ENCODE results near the gene YEATS2. TPM values are rescaled to one million over a fixed set of nuclear protein-coding genes. Genes with fewer than 3 reads are reported as not detected.
"Not testable (repeated sequence)": the region's sequence is repeated elsewhere in the genome, so short reads cannot be mapped to it uniquely, and the experiment has no call there.

YEATS2 gene
- total RNA-seq, 1 experiment from 2014 or later = 41.4 TPM

DNA sequence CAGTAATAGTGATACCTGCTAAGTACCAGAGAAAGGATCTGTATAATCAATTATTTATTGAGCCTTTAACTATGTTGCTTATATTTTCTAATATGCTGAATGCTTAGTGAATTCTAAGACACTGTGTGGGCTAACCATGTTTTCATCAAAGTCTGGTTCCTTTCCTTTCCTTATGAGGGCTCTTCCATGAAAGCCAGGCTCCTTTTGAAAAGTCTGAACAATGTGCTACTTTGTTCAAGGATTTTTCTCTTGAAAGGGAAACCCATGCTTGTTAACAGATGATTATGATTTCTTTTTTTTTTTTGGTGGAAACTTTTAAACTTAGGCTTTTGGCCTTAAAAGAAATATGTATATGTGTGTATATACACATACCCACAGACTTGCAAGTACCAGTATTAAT is 17.0 kb downstream of the YEATS2 start:
- DNase-seq (ENCODE audit: low read depth) = no peak

DNA sequence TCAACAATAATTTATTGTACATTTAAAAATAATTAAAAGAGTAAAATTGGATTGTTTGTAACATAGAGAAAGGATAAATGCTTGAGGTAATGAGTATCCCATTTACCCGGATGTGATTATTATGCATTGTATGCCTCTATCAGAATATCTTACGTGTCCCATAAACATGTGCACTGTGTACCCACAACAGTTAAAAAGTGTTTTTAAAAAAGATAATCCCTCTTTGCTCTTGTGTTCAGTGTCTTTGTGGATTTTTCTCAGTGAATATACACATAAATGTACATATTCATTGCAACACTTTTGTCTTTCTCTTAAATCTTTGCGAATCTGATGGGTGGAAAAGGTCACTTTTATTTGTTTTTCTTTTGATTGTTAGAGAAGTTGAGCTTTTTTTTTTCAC is 20.4 kb downstream of the YEATS2 start:
- DNase-seq (ENCODE audit: low read depth) = no peak

DNA sequence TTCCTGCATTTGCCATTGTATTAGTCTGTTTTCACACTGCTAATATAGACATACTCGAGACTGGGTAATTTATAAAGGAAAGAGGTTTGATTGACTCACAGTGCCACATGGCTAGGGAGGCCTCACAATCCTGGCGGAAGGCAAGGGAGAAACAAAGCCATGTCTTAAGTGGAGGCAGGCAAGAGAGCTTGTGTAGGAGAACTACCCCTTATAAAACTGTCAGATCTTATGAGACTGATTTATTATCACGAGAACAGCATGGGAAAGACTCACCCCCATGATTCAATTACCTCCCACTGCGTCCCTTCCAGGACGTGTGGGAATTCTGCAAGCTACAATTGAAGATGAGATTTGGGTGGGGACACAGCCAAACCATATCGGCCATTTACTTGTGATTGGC is 27.8 kb downstream of the YEATS2 start:
- peak; percentile 5 for DNase-seq (ENCODE audit: low read depth)

DNA sequence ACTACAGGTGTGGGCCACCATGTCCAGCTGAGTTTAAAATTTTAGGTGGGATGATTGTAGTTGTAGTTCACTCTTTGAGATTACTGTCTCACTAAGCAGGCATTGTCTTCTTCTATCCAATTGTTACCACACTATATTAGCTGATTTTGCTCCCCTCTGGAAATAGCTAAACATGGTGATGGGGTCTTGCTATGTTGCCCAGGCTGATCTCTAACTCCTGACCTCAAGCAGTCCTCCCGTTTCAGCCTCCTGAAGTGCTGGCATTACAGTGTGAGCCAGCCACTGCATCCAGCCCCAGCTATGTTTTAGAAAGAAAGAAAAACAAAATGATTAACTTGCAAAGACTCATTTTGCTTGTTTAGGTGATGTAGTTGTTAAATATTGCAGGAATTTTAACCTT is 30.6 kb downstream of the YEATS2 start:
- DNase-seq (ENCODE audit: low read depth) = no peak

DNA sequence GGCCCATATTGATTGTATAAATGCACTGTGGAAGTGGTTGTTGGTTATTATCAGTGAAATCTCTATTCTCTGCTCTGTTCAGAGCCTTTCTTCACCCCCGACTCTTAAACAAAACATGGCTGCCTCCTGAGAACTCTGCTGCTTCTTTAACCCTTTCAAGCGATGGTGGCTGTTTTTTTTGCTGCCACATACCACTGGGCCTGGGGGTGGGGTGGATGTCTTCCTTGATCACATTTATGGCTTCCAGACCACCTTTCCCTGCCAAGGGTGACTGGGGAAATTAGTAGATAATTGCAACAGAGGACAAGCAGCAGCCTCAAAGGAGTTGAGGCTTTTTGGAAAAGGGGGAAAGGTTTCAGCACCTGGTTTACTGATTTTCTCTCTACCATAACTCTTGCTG is 32.8 kb downstream of the YEATS2 start:
- no peak for DNase-seq (ENCODE audit: low read depth)

DNA sequence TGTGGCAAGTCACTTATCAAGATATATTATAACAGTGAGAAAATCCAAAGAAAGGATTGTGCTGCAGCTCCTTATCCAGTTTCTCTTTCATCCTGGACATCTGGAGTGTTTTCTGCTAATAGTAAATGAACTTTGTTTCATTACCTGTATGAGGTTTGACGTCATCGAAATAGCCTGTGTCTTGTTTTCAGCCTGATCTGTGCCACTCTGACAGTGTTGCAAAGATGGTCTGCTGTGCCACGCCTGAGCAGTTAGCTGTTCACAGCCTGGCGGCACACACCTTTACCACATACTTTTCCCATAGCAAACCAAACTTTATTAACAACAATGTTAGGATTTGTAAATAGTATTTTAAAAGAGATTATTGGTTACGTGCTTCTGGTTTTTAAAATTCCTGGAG is 34.0 kb downstream of the YEATS2 start:
- DNase-seq (ENCODE audit: low read depth) = no peak

DNA sequence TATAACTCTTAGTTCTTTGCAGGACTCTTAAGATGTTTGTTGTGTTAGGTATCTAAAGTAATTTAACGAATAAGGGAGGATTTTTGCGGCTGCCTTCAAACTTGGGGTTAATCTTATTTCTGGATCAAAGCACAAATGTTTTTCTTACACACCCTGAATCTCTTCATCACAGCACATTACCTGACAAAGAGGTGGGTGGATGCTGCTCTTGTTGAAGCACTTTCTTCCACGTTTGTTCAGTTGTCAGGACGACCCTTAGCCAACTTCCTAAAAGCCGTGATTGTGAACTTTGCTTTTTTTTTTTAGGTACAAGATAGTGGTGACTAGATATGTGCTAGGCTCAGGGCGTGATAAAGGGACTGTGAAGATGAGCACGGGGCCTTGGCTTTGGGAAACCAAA is 36.0 kb downstream of the YEATS2 start:
- DNase-seq (ENCODE audit: low read depth) = no peak

DNA sequence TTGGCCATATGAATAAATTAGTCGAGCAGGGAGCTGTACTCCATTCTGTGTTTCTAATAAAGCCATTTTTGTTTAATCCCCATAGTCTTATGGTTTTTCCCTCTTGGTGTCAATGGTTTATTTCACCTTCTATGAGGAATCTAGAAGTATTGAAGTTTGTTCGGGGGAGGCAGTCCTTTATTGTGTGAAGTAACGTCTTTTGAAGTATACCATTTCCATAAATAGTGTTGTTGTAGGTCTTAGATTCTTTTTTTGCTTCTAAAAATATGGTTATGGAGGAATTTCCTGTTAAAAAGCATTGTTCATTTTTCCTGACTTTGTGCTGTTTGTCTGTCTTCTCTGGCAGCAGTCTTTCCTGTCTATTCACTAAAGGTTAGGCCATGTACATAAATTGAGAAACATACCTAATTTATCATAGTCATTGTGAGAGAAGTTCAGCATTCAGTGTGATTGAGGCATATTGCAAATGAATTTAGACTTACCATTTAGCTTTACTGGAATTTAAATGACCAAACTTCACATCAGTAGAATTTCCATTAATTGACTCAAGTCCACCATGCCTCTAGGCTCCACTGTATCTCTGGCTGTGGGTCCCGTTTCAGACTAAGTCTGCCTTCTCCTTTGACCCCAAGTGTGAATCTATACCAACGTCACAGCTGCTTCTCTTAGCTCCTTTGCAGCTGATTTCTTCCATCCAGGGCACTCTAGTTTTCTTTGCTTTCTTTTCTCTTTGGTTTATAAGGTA is 37.3 kb downstream of the YEATS2 start:
- no peak for DNase-seq (ENCODE audit: low read depth)

DNA sequence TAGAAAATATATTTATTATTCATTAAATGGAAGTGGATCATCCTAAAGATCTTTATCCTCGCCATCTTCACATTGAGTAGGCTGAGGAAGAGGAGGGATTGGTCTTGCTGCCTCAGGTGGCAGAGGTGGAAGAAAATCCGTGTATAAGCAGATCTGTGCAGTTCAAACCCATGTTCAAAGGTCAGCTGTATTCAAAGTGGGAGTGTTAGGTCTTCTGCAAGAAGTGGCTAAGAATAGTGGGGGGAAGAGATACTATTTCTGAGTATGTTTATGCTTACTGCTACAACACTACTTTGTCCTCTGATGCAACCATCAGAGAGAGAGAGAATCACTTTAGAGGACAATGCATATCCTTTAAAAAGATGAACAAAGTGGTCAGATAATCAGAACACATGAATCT is 39.5 kb downstream of the YEATS2 start:
- DNase-seq (ENCODE audit: low read depth) = no peak

DNA sequence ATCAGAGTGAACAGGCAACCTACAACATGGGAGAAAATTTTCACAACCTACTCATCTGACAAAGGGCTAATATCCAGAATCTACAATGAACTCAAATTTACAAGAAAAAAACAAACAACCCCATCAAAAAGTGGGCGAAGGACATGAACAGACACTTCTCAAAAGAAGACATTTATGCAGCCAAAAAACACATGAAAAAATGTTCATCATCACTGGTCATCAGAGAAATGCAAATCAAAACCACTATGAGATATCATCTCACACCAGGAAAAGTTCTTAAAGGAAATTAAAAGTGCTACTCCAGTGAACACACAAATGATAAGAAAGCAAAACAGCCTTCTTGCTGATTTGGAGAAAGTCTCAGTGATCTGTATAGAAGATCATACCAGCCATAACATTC is 42.6 kb downstream of the YEATS2 start:
- DNase-seq (ENCODE audit: low read depth) = not testable (repeated sequence)

DNA sequence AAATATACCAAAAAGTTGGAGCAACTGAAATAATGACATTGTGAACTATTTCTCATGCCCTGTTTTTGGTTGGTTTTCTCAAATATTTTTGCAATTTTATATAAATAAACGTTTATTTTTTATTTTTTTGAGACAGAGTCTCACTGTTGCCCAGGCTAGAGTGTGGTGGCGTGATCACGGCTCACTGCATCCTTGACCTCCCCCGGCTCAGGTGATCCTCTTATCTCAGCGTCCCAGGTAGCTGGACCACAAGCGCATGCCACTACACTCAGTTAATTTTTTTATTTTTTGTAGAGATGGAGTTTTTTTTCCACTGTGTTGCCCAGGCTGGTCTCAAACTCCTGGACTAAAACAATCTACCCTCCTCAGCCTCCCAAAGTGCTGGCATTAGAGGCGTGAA is 45.6 kb downstream of the YEATS2 start:
- no peak for DNase-seq (ENCODE audit: low read depth)

DNA sequence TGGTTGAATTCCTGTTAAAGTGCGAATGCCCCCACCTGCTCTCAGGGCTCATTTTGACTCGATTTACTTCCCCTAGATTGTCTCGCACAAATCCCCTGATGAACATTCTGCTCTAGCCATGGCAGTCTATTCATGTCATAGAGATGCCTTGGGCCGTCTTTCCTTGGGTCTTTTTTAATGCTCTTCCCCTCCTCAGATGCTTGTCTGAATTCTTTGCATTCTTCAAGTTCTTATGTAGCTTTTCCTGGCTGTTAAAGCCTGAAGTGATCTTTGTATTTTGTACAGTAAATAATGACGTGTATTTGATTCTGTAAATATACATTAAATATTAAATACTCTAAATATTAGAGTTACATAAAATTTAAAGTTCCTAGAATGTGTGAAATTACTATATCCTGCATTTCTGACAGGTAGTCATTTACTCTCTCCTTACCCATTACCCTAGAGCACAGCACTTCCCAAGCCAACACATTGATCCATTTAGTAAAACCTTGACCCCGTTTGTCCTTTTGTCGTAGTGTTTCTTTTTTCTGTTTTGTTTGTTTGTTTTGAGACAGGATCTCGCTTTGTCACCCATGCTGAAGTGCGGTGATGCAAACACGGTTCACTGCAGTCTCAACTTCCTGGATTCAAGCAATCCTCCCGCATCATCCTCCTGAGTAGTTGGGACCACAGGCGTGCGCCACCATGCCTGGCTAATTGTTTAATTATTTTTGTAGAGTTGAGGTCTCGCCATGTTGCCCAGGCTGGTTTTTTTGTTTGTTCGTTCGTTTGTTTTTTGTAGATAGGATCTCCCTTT is 47.9 kb downstream of the YEATS2 start:
- peak; percentile 26 for DNase-seq (ENCODE audit: low read depth)

DNA sequence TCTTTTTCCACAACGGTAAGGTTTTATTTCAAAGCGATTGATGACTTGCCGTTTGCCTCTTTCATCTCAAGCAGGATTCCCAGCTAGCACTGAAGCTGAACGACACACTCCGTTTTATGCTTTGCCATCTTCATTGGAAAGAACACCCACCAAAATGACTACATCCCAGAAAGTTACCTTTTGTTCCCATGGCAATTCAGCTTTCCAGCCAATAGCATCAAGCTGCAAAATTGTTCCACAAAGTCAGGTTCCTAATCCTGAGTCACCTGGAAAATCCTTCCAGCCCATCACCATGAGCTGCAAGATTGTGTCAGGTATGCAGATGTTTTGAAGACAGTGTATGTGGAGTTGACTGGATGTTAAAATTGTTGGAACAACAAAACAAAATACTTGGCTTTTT is 56.5 kb downstream of the YEATS2 start:
- no peak for DNase-seq (ENCODE audit: low read depth)

DNA sequence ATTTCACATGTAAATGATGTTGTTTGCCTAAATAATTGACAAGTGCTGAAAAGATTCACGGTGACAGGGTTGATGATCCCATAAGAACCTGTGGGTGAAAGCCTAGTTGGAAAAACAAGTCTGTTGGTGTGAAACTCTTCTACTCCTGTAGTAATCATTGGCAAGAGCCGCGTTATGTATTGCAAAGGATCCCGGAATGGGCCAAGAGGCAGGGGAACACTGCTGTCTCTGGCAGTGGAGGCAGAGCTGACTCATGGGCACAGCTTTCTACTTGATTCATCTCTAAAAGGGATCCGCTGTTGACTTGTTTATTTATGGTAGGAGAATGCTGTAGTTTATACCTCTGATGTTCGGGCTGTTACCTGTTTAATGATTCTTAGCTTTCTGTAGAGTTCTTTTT is 64.7 kb downstream of the YEATS2 start:
- no peak for DNase-seq (ENCODE audit: low read depth)

DNA sequence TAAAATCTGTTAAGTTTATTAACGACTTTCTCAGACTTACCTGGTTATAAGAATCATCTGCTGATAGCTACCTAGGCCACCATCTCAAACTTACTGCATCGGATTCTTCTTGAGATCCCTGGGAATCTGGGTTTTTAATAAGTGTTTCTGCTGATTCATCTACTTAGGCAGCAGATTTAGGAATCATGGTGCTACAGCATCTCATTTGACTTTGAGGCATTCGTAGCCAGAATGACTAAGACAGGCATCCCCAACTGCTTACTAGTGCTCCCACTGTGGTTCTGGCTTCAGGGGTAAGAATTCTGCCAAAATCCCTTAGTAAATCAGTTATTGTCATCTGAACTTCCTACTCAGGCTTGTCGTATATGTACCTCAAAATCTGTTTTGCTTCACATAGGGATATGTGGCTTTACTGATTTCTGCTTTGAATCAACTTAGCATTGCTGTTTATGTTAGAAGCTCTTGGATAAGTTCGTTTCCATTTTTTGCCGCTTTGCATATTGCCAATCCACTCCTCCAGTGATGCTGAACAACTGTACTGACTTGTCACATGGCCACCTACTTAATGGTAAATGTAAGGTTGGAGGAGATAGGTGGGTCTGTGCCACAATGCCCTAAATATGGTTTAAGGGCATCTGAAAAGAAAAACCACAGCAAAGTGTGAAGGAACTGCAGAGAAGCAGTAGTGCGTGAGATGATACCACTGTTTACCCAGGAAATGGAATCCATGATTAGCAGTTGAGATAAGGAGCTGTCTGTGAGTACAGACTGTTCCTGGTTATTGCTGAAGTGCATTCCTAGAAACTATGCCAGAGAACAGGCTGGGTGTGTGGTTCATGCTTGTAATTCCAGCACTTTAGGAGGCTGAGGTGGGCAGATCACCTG is 67.5 kb downstream of the YEATS2 start:
- DNase-seq (ENCODE audit: low read depth) = peak; percentile 93

DNA sequence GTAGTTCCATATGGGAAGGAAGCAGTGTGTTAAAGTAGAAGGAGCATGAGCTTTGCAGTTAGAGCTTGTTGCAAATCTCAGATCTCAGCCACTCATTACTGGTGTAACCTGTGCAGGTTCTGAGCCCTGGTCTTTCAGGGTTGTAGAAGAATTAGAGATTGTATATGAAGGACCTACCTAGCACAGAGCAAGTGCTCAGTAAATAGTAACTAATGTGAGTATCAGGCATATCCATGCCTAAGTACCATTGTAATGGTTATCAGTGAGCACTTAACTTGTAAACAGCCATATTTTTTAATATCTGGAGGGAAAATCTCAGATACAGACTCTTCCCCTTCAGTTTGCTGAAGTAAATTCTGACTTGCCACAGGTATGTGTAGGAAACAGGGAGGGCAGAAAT is 68.5 kb downstream of the YEATS2 start:
- DNase-seq (ENCODE audit: low read depth) = no peak

DNA sequence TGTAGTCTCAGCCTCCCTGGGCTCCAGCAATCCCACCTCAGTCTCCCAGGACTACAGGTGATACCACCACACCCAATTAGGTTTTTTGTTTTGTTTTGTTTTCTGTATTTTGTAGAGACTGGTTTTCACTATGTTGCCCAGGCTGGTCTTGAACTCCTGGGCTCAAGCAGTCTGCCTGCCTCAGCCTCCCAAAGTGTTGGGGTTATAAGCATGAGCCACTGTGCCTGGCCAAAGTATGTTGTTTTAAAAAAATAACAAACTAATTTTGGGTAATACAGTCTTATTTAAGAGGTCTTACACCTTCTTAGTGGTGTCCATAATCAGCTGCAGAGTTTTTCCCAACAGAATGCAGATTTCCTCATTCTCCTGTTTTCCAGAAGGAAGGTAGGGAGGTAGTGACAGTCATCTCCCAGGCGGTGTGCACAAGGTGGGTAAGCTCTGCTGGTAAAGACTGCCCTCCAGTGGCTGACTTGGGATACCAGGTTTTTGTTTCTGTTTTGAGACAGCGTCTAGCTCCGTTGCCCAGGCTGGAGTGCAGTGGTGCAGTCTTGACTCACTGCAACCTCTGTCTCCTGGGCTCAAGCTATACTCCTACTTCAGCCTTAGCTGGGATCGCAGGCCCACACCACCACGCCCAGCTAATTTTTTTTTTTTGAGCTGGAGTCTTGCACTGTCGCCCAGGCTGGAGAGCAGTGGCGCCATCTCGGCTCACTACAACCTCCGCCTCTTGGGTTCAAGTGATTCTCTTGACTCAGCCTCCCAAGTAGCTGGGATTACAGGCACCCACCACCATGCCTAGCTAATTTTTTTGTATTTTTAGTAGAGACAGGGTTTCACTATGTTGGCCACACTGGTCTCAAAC is 69.4 kb downstream of the YEATS2 start:
- peak; percentile 75 for DNase-seq (ENCODE audit: low read depth)

DNA sequence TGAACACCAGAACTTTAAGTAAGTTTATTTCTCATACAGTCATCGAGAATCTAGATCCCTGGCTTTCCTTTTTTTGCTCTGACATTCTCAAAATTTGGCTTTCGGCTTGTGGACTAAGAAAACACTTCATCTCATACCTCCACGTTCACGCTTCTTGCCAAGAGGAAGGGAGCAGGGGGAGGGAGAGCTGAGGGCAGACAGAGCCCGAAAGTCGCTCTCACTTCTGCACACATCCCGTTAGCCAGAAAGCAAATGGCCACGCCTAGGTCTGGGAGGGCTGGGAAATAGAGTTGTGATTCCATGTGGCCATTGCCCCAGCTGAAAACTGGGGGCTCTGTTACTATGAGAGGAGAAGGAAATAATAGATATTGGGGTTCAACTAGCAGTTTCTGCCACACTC is 70.5 kb downstream of the YEATS2 start:
- DNase-seq (ENCODE audit: low read depth) = no peak

DNA sequence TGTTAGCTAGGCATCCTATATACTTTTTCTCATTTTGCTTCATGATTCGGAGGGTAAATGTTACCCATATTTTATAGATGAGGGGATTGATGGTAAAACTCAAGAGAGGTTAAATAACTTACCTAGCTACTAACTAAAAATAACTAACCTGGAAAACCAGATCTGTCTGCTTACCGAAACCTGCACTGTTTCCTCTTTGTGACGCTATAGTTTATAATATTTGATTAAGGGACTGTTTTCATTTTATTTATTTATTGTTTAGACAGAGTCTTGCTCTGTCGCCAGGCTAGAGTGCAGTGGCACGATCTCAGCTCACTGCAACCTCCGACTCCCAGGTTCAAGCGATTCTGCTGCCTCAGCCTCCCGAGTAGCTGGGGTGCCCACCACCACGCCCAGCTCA is 71.9 kb downstream of the YEATS2 start:
- DNase-seq (ENCODE audit: low read depth) = no peak

DNA sequence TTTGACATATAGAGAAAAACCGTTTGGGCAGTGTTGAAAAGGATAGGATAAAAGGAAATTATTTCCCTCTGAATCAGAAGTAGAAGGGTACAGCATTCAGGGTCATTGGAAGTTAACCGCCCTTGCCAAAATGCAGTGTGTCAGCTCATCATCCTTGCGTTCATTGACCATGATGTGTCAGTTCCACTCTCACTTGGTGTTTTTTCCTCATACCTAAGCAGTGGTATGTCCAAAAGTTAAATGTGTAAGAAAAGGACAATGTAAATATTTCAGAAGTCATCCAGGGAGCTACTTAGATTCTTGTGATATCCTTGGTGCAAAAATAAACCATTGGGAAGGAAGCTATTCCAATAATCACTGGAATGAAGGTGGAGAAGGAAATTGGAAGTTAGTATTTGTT is 77.0 kb downstream of the YEATS2 start:
- no peak for DNase-seq (ENCODE audit: low read depth)

DNA sequence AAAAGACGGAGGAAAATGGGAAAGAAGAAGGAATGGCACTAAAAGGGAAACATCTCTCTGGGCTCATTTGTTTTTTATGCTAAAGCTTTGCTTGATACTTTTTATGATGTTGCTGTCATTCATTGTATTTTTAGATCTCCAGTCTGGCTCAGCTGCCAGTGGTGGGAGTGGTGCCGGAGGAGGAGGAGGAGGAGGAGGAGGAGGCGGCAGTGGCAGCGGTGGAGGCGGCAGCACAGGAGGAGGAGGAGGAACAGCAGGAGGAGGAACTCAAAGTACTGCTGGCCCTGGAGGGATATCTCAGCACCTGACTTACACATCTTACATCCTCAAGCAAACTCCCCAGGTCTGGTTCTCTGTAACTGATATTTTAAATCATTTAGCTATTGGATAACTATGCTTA is 78.2 kb downstream of the YEATS2 start:
- DNase-seq (ENCODE audit: low read depth) = no peak

Measured in M059J (cell line).